Tibial nerve (tissue), 4 donors: ENCODE measurements around the gene ERAP2.

Experiments used
- CTCF ChIP-seq, 5 experiments: fragments of 200-600 bp in 3 of 5; fragments of 450-650 bp in 2 of 5; sonication (generic) in 3 of 5; IDR thresholded peaks; one replicate each; pipeline ENCODE4 v1.5.1; 2016 to 2019; ENCODE audit warnings: antibody characterized with exemption in 5 of 5, mild to moderate bottlenecking in 3 of 5, moderate library complexity in 2 of 5
- EP300 ChIP-seq, 2 donors: sonication (generic); formaldehyde crosslinking; IDR thresholded peaks; one replicate each; pipeline ENCODE4 v1.6.1; 2017; ENCODE audit warnings: antibody characterized with exemption in 2 of 2, mild to moderate bottlenecking in 1 of 2
- POLR2A ChIP-seq, 2 donors: fragments of 450-650 bp; IDR thresholded peaks; one replicate each; pipeline ENCODE4 v1.6.1; 2017; ENCODE audit warnings: antibody characterized with exemption in 2 of 2, mild to moderate bottlenecking in 2 of 2, moderate library complexity in 2 of 2

- no peak for TF ChIP-seq CTCF (IDR thresholded peaks at IDR 0.05)
- no peak for TF ChIP-seq POLR2A (IDR thresholded peaks at IDR 0.05)
- no peak for TF ChIP-seq EP300 (IDR thresholded peaks at IDR 0.05)
Observed at GRCh38 chr5:96896276-96896675, 20.0 kb downstream of the ERAP2 start.
